Skeletal muscle tissue (tissue), 4 donors: ENCODE measurements around the gene DRAP1. TPM values are rescaled to one million over a fixed set of nuclear protein-coding genes. Genes with fewer than 3 reads are reported as not detected.

Experiments
- H3K27ac ChIP-seq: one replicate; pipeline ENCODE4 v1.7.0; 2013; ENCODE audit warnings: mild to moderate bottlenecking, low read depth, low read length, inconsistent platforms
- H3K27me3 ChIP-seq, 3 donors: one replicate each; pipeline ENCODE4 v1.7.0; 2013; ENCODE audit warnings: low read length in 3 of 3; ENCODE audit not compliant: control insufficient read depth in 3 of 3, insufficient read depth in 3 of 3
- H3K36me3 ChIP-seq, 3 donors: one replicate each; pipeline ENCODE4 v1.7.0; 2013; ENCODE audit warnings: low read length in 3 of 3; ENCODE audit not compliant: control insufficient read depth in 3 of 3, insufficient read depth in 3 of 3
- H3K4me1 ChIP-seq, 3 donors: one replicate each; pipeline ENCODE4 v1.7.0; 2013; ENCODE audit warnings: low read length in 3 of 3, mild to moderate bottlenecking in 3 of 3; ENCODE audit not compliant: control insufficient read depth in 3 of 3, insufficient read depth in 3 of 3
- H3K4me3 ChIP-seq, 3 donors: one replicate each; pipeline ENCODE4 v1.7.0; 2013; ENCODE audit warnings: low read length in 3 of 3
- H3K9ac ChIP-seq, 3 donors: one replicate each; pipeline ENCODE4 v1.7.0; 2013; ENCODE audit warnings: low read length in 3 of 3, mild to moderate bottlenecking in 3 of 3, moderate library complexity in 2 of 3, low read depth in 1 of 3
- H3K9me3 ChIP-seq, 3 donors: one replicate each; pipeline ENCODE4 v1.7.0; 2013; ENCODE audit warnings: low read length in 3 of 3; ENCODE audit not compliant: control insufficient read depth in 3 of 3
- total RNA-seq: library from RNA; depleted of rRNA; stranded (reverse); fragments of >200 nt; gene quantifications from one replicate; pipeline ENCODE4 v1.2.3, GENCODE V29; 2014
- donor health status: Osteomylitis.

The DRAP1 gene
- total RNA-seq, result 71.0 TPM

- no peaks in the 10 kb centered on the region for H3K27me3 ChIP-seq
- peaks cover 9 to 26% (median 26%) of the 10 kb centered on the region in 3 donors for H3K36me3 ChIP-seq
- H3K4me1 ChIP-seq, result peaks cover 50 to 55% (median 52%) of the 10 kb centered on the region in 3 donors
- peak within 1 kb of the TSS; percentile 82 to 96 (median 90) for H3K4me3 ChIP-seq
- H3K9ac ChIP-seq, result peak within 1 kb of the TSS; percentile 96 to 99 (median 98)
- peak within 1 kb of the TSS; percentile 97 for H3K27ac ChIP-seq
- H3K9me3 ChIP-seq, result no peaks in the 10 kb centered on the region
Observed at GRCh38 chr11:65919141-65919572, at the start of gene DRAP1. TSS of gene DRAP1 (plus strand) at chr11:65919426. CDS start at chr11:65919502, 76 bp downstream.

- Histone ChIP-seq H3K9ac (no peak overlapping the region), H3K4me1 (peaks cover 24 to 32% (median 27%) of the 10 kb centered on the region in 3 donors), H3K36me3 (peaks cover 16 to 32% (median 31%) of the 10 kb centered on the region in 3 donors), H3K9me3 (no peaks in the 10 kb centered on the region), H3K27me3 (peaks cover 0 to 7% (median 0%) of the 10 kb centered on the region in 3 donors), H3K4me3 (no peak overlapping the region), H3K27ac (no peak overlapping the region)
Observed at GRCh38 chr11:65869643-65870306, 49.5 kb upstream of the DRAP1 start.

GRCh38 chr11:65870307-65870658 is 48.9 kb upstream of the DRAP1 start:
- Histone ChIP-seq H3K27me3 (peaks cover 0 to 7% (median 0%) of the 10 kb centered on the region in 3 donors), H3K36me3 (peaks cover 11 to 27% (median 26%) of the 10 kb centered on the region in 3 donors), H3K4me1 (peaks cover 24 to 32% (median 27%) of the 10 kb centered on the region in 3 donors), H3K4me3 (no peak overlapping the region), H3K9me3 (no peaks in the 10 kb centered on the region), H3K9ac (no peak overlapping the region), H3K27ac (no peak overlapping the region)

GRCh38 chr11:65870706-65871681 is 48.2 kb upstream of the DRAP1 start:
- H3K9me3 ChIP-seq, result no peaks in the 10 kb centered on the region
- peak overlapping the region; percentile 6 to 79 (median 77) for H3K9ac ChIP-seq
- H3K4me3 ChIP-seq, result peak overlapping the region; percentile 29 to 62 (median 56)
- H3K4me1 ChIP-seq, result peaks cover 24 to 32% (median 27%) of the 10 kb centered on the region in 3 donors
- peaks cover 6 to 20% (median 18%) of the 10 kb centered on the region in 3 donors for H3K36me3 ChIP-seq
- H3K27me3 ChIP-seq, result peaks cover 0 to 7% (median 0%) of the 10 kb centered on the region in 3 donors
- H3K27ac ChIP-seq, result peak overlapping the region; percentile 74

- peak overlapping the region; percentile 56 to 67 (median 62) for H3K4me3 ChIP-seq
- H3K27me3 ChIP-seq, result peaks cover 0 to 7% (median 0%) of the 10 kb centered on the region in 3 donors
- peak overlapping the region; percentile 65 to 79 (median 77) for H3K9ac ChIP-seq
- peaks cover 4 to 13% (median 13%) of the 10 kb centered on the region in 3 donors for H3K36me3 ChIP-seq
- peak overlapping the region; percentile 74 for H3K27ac ChIP-seq
- peaks cover 24 to 32% (median 27%) of the 10 kb centered on the region in 3 donors for H3K4me1 ChIP-seq
- H3K9me3 ChIP-seq, result no peaks in the 10 kb centered on the region
Observed at GRCh38 chr11:65871811-65872548, 47.2 kb upstream of the DRAP1 start.

GRCh38 chr11:65872586-65873317 is 46.5 kb upstream of the DRAP1 start, which contains the start of gene EFEMP2:
TSS of gene EFEMP2 (minus strand) at chr11:65872800. CDS start at chr11:65872354, 446 bp downstream.
- H3K4me1 ChIP-seq, result peaks cover 24 to 32% (median 27%) of the 10 kb centered on the region in 3 donors
- no peaks in the 10 kb centered on the region for H3K9me3 ChIP-seq
- H3K27me3 ChIP-seq, result peaks cover 0 to 7% (median 0%) of the 10 kb centered on the region in 3 donors
- H3K9ac ChIP-seq, result peak within 1 kb of the TSS; percentile 77 to 83 (median 81)
- H3K4me3 ChIP-seq, result peak within 1 kb of the TSS; percentile 69 to 80 (median 79)
- H3K27ac ChIP-seq, result peak within 1 kb of the TSS; percentile 74
- peaks cover 3 to 12% (median 10%) of the 10 kb centered on the region in 3 donors for H3K36me3 ChIP-seq

GRCh38 chr11:65873318-65874156 is 45.7 kb upstream of the DRAP1 start:
- Histone ChIP-seq H3K27me3 (peaks cover 0 to 7% (median 0%) of the 10 kb centered on the region in 3 donors), H3K4me3 (peak overlapping the region; percentile 69 to 80 (median 79)), H3K36me3 (peaks cover 0 to 5% (median 3%) of the 10 kb centered on the region in 3 donors), H3K27ac (peak overlapping the region; percentile 71), H3K9ac (peak overlapping the region; percentile 77 to 83 (median 81)), H3K4me1 (peaks cover 24 to 32% (median 27%) of the 10 kb centered on the region in 3 donors), H3K9me3 (no peaks in the 10 kb centered on the region)

GRCh38 chr11:65879617-65880016 is 39.6 kb upstream of the DRAP1 start, which contains the start of gene CTSW:
TSS of gene CTSW (plus strand) at chr11:65879837. CDS start at chr11:65879855, 18 bp downstream.
- Histone ChIP-seq H3K27ac (no peak within 1 kb of the TSS), H3K27me3 (no peaks in the 10 kb centered on the region), H3K4me3 (no peak within 1 kb of the TSS), H3K9ac (peak within 1 kb of the TSS in 1 of 3 donors; percentile 6), H3K36me3 (peaks cover 14 to 21% (median 16%) of the 10 kb centered on the region in 3 donors), H3K4me1 (peaks cover 0 to 3% (median 0%) of the 10 kb centered on the region in 3 donors), H3K9me3 (no peaks in the 10 kb centered on the region)
